HG03432 (cell line): ENCODE measurements around the gene CNTRL.
"Not testable (repeated sequence)": the region's sequence is repeated elsewhere in the genome, so short reads cannot be mapped to it uniquely, and the experiment has no call there.

Source experiments
- ATAC-seq: cut with Tn5 transposase; IDR thresholded peaks from one replicate; pipeline ENCODE4 v1.9.1; 2021; ENCODE audit warnings: mild to moderate bottlenecking, moderate library complexity; ENCODE audit not compliant: unreplicated experiment

Gene CNTRL, protein sequence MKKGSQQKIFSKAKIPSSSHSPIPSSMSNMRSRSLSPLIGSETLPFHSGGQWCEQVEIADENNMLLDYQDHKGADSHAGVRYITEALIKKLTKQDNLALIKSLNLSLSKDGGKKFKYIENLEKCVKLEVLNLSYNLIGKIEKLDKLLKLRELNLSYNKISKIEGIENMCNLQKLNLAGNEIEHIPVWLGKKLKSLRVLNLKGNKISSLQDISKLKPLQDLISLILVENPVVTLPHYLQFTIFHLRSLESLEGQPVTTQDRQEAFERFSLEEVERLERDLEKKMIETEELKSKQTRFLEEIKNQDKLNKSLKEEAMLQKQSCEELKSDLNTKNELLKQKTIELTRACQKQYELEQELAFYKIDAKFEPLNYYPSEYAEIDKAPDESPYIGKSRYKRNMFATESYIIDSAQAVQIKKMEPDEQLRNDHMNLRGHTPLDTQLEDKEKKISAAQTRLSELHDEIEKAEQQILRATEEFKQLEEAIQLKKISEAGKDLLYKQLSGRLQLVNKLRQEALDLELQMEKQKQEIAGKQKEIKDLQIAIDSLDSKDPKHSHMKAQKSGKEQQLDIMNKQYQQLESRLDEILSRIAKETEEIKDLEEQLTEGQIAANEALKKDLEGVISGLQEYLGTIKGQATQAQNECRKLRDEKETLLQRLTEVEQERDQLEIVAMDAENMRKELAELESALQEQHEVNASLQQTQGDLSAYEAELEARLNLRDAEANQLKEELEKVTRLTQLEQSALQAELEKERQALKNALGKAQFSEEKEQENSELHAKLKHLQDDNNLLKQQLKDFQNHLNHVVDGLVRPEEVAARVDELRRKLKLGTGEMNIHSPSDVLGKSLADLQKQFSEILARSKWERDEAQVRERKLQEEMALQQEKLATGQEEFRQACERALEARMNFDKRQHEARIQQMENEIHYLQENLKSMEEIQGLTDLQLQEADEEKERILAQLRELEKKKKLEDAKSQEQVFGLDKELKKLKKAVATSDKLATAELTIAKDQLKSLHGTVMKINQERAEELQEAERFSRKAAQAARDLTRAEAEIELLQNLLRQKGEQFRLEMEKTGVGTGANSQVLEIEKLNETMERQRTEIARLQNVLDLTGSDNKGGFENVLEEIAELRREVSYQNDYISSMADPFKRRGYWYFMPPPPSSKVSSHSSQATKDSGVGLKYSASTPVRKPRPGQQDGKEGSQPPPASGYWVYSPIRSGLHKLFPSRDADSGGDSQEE (N-terminal part only)

DNA sequence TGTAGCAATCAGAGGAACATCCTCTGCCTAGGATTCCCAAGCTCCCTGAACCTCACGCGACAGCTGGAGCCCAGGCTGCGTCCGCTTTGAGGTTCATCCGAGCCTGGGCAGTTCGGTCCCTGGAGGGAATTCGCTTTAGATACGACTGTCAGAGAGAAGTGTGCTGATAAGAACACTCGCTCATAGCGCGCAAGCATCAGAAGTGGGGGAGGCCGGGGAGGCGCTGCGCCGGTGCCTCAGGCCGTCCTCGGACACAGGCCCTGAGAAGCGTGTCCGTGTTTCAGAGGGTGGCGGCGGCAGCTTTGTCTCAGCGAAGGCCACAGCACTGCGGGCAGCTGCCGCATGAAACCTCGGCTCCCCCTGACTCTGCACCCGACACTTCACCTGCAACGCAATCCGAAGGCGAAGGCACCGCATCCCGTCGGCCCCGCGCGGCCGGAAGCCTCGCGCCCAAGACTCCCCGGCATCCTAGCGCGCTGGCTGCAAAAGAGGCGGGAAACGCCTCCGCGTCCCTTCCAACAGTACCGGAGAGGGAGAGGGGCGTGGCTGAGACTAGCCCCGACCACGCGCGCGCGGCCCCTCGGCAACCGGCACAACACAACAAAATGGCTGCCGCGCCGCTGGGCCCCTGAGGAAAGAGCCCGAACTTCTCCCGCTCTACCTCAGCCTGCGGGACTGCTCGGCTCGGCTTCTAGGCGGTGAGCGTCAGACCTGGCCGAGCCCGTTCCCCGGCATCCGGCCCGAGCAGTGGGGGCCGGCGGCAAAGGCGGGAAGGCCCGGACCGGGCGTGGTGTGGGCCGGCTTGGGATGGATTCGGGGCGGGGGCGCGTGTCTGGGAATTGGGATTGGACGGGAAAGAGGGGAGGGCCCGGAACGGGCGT is at the start of gene CNTRL:
TSS of gene CNTRL (plus strand) at position 586 of the 881 bp plus-strand sequence. CDS start 13,372 bp downstream, outside the sequence.
- ATAC-seq, result peak; percentile 78

DNA sequence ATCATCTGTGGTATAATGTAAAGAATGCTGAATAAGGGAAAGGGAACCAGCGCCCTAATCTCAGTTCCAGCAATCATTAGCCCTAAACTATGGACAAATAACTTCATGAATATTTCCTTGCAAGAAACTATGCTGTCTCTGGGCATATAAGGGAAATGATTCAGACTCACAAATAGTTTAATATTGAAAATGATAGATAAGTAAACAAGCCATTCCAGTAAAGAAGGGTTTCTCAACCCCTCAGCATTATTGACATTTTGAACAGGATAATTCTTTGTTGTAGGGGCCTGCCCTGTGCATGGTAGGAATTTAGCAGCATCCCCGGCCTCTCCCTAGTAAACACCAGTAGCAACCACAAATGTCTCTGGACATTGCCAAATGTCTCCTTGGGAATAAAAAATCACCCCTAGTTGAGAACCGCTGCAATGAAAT is 48.5 kb upstream of the CNTRL start:
- no peak for ATAC-seq

DNA sequence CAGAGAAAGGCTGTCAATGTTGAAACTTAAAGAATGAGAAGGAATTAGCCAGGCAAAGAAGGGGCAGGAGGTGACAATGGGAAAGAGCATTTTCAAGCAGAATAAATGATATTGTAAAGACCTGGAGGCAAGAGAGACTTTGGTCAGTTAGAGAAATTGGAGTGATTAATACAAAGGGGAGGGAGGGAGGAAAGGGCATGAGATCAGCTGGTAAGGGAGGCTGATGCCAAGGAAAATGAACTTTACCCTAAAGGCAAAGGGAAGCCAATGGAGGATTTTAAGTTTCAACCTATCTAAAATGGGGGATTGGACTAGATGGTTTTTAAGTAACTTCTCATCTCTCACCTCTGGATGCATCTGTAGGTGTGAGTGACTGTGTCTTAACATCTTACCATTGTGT is 48.0 kb upstream of the CNTRL start:
- no peak for ATAC-seq

DNA sequence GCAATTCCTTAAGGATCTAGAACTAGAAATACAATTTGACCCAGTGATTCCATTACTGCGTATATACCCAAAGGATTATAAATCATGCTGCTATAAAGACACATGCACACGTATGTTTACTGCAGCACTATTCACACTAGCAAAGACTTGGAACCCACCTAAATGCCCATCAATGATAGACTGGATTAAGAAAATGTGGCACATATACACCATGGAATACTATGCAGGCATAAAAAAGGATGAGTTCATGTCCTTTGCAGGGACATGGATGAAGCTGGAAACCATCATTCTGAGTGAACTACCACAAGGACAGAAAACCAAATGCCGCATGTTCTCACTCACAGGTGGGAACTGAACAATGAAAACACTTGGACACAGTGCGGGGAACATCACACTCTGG is 46.5 kb upstream of the CNTRL start:
- ATAC-seq, result not testable (repeated sequence)

DNA sequence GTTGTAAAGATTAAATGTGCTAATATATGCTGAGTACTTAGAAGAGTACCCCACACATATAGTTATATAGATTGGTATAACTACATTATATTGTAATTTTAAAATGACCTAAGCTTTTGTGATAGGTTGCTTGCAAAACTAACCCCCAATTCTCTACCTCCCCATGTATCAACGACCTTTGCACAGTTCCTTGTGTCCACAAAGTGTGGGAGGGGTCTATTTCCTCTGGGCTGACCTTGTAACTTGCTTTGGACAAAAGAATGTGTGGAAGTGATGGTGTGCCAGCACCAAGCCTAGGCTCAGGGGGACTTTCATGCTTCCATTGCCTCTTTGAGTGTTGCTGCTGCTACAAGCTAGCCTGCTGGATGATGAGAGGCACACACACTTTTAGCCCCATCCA is 45.3 kb upstream of the CNTRL start:
- no peak for ATAC-seq

DNA sequence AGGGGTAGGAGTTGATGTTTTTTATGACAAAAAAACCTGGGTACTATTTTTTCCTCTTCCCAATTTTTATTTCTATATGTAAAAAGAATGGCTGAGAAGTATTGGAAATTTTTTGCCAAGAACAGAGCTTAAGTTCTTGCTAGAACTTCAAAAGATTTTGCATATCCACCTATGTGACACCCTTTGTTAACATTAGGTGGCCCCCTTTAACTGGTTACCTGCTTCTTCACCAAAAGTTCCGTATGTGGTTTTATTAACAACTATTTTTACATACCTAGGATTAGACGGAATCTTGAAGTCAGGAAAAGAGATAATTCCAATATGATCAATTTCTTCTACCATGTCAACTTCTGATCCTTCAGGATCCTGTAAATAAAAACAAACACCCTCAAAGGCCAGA is 40.2 kb upstream of the CNTRL start:
- ATAC-seq, result no peak

DNA sequence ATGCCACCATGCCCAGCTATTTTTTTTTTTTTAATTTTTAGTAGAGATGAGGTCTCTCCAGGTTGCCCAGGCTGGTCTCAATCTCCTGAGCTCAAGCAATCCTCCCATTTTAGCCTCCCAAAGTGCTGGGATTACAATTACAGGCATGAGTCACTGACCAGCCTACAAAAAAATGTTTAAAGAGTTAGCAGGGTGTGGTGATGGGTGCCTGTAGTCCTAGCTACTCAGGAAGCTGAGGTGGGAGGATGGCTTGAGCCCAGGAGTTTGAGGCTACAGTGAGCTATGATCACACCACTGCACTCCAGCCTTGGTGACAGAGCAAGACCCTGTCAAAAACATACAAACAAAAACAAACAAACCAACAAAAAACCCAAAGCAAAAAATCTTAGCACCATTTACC is 39.0 kb upstream of the CNTRL start:
- ATAC-seq, result not testable (repeated sequence)

DNA sequence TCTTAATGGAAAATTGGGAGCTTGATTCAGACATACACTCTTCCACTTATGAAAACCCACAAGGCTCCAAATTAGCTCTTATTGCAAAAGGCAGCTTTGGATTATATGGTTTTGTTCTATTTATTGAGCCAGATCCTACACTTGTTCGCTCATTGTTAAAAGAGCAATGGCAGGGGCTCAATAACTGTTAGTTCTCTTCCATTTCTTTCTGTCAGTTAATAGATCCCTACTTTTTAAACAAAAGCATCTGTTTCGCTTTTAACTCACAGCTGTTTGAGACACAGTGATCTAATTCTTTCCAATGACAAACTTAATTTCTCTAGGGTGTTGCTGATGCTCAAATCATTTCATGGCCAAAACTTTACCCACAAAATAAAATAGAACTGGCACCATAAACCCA is 36.4 kb upstream of the CNTRL start:
- no peak for ATAC-seq

DNA sequence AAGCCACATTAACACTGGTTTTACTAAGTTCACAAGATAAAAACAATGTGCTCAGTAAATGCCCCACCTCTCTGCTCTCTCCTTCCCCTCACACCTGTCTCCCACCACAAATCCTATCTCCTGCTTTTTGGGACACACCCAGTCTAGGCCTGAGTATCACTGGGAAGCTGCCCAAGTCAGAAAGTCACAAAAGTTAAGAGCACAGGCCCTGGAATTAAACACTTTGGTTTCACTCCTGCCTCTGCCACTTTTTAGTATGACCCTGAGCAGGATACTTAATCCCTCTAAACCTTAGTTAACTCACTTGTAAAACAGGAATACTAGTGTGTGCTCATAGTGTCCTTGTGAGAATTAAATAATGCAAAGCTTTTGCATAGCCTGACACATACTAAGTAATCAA is 36.0 kb upstream of the CNTRL start:
- ATAC-seq, result no peak

DNA sequence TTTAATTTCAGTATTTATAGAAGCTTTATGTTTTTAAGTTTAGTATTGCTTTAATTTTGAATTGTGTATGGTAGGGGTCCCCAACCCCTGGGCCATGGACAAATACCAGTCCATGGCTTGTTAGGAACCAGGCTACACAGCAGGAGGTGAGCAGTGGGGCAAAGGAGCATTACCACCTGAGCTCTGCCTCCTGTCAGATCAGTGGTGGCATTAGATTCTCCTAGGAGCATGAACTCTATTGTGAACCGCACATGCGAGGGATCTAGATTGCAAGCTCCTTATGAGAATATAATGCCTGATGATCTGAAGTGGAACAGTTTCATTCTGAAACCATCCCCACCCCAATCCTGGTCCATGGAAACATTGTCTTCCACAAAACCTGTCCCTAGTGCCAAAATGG is 26.6 kb upstream of the CNTRL start:
- ATAC-seq, result no peak

DNA sequence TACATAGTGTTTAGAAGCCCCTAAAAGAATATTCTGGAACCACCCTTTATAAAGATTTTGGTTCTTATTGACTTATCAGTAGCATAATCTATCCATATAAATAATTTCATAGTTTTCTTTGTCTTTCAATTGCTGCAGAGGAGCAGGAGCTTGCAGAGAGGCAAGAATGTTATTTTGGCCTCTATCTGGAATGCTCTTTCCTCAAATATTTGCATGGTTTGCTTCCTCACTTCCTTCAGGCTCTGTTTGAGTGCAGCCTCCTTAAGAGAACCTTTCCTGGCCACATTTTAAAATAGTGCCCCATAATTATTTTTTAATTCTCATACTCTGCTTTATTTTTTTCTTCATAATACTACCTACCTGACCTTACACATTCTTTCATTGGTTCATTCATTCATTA is 26.1 kb upstream of the CNTRL start:
- ATAC-seq, result no peak

DNA sequence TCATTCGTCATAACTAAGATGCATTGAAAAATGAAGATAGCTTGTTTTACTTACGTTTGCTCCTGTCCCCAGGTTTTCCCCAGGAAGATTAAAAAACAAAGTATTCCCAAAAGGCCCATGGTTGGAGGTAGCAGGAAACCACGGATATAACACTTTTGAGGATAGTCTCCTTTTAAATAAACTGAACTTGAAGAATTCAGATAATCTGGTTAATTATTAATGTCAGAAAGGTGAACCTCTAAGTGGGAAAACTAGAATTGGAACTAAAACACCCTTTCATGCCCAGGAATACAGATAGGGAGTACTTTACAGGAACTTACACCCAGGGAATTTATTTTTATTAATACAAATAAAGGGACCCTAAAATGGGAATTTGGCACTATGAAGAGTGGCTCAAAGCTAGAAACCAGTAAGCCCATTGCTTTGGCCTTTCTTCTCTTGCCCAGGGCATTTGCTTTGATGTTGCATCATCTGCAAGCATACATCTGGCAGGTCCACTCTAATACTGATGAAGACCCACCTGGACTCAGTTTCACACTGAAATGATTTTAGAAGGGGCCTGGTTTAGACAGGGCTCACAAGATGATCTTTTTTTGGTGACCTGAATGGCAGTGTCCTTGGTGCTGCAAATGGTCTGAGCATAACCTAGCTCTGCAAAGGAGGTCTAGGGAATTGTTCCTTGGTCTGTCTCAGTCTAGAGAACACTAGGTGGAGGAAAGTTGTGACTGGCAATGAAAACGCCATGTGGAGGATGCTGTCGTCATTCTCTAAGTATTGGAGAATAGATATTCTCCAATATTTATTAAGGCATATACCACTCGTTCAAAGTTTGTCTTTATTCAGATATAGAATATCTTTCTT is 24.4 kb upstream of the CNTRL start, which contains the start of gene C5:
TSS of gene C5 (minus strand) at position 148 of the 861 bp plus-strand sequence. CDS start at position 119, 29 bp downstream.
- no peak for ATAC-seq

DNA sequence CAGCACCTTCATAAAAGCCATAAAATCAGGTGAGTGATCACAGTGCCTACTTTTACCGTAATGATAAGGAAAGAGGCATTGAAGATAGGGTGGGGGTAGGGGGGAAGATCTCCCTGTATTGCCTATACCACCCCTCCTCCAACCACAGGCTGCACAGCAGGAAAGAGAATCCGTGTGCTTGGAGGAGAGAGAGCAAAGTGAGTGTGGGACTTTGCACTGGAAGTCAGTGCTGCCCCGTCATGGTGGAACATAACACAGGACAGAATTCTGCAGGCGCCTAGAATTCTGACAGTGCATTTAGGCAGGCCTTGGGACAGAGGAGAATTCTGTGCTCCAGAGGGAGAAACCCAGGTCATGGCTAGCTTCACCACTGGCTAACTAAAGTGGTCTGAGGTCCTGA is 21.2 kb upstream of the CNTRL start:
- ATAC-seq, result no peak

DNA sequence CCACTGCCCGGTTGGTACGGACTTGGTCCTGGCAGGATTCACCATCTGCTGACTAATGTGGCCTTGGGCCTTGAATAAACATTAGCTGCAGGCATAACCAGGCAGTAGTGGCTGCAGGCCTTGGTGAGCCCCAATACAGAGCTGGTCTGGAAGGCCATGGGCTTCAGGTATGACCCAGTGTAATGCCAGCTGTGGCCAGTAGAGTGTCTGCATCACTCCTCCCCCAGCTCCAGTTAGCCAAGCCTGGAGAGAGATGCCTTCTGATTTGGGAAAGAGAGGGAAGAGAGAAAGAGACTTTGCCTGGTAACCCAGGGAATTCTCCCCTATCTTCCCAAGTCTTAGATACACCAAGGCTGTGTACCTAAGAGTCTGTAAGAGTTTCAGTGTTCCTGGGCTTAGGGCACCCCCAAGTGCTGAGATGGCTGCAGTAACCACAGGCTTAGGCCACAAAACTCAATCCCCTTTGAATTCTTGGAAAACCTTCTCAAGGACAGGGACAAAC is 19.1 kb upstream of the CNTRL start:
- no peak for ATAC-seq

DNA sequence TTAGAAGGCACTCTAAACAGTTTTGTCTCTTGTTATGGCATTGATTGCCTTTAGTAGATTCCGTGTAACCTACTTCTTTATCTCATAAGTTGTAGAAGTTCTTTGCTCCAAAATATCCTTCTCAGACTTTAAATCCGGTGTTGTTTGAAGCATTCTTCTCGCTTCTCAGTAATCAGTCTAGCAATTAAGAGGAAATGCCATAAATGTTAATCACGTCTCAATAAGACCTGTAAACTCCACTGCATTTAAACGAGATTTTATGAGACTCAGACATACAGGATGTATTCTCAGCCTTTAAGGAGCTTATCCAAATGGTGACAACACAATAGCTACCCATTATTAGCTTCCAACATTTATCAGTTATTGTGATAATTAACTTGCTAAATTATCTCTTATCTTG is 16.9 kb upstream of the CNTRL start:
- ATAC-seq, result no peak

DNA sequence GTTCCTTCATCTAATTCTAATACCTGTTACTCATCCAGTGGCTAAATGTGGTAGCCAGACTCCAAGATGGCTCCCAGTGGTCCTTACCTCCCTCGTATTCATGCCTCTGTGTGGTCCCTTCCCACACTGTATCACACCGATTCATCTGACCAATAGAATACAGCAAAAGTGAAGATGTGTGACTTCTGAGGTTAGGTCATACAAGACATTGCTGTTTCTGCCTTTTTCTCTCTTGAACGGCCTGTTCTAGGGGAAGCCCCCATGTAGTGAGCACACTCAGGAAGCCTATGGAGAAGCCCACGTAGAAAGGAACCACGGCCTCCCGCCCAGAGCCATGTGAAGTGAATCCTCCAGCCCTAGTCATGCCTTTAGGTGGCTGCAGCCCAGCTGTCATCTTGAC is 15.2 kb upstream of the CNTRL start:
- no peak for ATAC-seq

DNA sequence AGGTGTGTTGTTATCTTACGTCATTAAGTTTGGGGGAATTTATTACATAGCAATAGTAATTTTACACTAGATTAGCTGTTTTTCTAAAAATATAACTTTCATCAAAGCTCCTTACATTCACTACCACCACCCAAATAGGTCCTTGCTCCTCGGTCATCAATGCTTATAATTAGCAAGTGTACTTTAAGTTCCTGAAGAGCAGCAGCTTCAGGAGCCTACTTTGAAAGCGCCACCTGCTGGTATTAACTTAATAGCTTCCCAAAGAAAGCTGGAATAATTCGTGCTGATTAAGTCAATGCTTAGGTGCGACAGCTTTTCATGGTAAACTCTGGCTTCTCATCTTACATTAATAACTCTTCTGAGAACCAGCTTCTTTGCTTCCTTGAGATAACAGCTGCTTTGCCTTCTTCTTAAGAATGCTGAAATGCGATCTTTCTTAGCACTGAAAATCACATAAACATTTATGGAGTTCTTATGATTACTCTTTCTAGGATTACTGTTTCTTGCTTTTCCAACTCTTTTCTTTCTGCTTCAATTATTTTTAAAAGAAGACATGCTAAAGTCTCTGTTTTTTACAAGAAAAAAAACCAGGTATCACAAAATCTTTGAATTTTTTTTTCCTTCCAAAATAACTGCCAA is 14.6 kb upstream of the CNTRL start:
- ATAC-seq, result no peak

DNA sequence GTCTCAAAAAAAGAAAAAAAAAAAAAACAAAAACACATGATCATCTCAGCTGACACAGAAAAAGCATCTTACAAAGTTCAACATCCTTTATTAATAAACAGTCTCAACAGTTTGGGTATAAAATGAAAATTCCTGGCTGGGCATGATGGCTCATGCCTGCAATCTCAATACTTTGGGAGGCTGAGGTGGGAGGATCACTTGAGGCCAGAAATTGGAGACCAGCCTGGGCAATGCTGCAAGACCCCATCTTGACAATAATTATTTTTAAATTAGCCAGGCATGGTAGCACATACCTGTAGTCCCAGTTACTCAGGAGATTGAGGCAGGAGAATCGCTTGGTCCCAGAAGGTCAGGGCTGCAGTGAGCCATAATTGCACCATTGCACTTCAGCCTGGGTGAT is 7.9 kb upstream of the CNTRL start:
- no peak for ATAC-seq

DNA sequence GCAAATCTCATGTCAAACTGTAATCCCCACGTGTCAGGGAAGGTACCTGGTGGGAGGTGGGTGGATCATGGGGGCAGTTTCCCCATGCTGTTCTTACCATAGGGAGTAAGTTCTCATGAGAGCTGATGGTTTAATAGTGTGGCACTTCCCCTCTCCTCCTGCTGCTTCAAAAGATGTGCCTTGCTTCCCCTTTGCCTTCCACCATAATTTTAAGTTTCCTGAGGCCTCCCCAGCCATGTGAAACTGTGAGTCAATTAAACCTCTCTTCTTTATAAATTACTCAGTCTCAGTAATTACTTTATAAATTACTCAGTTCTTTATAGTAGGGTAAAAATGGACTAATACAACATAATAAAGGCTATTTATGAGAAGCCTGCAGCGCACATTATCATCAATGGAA is 7.1 kb upstream of the CNTRL start:
- no peak for ATAC-seq
